Large intestine (tissue), 3 donors: ENCODE results near the gene PAOX. TPM values are rescaled to one million over a fixed set of nuclear protein-coding genes. Genes with fewer than 3 reads are reported as not detected.

Experiments
- DNase-seq, 2 donors: peaks; one replicate each; pipeline versions ENCODE4 v3.0.0 to v3.0.0-alpha.2; 2013
- H3K27ac ChIP-seq: one replicate; pipeline ENCODE4 v1.5.1; 2013; ENCODE audit warnings: low read length
- H3K27me3 ChIP-seq: 2 replicates; pipeline ENCODE4 v1.6.1; 2013; ENCODE audit warnings: low read length; ENCODE audit not compliant: control insufficient read depth, insufficient read depth
- H3K36me3 ChIP-seq: 2 replicates; pipeline ENCODE4 v1.6.1; 2013; ENCODE audit warnings: low read length; ENCODE audit not compliant: control insufficient read depth, insufficient read depth
- H3K4me1 ChIP-seq: one replicate; pipeline ENCODE4 v1.6.1; 2013; ENCODE audit warnings: low read length; ENCODE audit not compliant: control insufficient read depth, insufficient read depth
- H3K4me3 ChIP-seq: one replicate; pipeline ENCODE4 v1.5.1; 2013; ENCODE audit warnings: low read length
- H3K9me3 ChIP-seq: one replicate; pipeline ENCODE4 v1.6.1; 2013; ENCODE audit warnings: mild to moderate bottlenecking, low read depth, low read length, moderate library complexity; ENCODE audit not compliant: control insufficient read depth
- whole genome bisulfite sequencing: methylation state at CpG from one replicate; pipeline ENCODE4 v1.1.5; 2013; ENCODE audit warnings: low lambda C conversion rate; ENCODE audit not compliant: insufficient coverage; 5-methylcytosine and 5-hydroxymethylcytosine counted together
- polyA plus RNA-seq: library from polyadenylated mRNA; unstranded; fragments of 120-200 nt; gene quantifications from one replicate; pipeline ENCODE4 v1.2.1, GENCODE V29; 2013

Gene PAOX
- polyA plus RNA-seq, 1 donor: 9.8 TPM

- Histone ChIP-seq H3K27ac (no peak overlapping the region), H3K9me3 (no peaks in the 10 kb centered on the region), H3K36me3 (peaks cover 57% of the 10 kb centered on the region), H3K4me1 (peaks cover 7% of the 10 kb centered on the region), H3K27me3 (no peaks in the 10 kb centered on the region), H3K4me3 (no peak overlapping the region)
- DNase-seq: no peak
- WGBS: no CpG with 5 or more reads among the region's 7 CpGs
Measured at GRCh38 chr10:133397938-133398337, 18.9 kb downstream of the PAOX start.

GRCh38 chr10:133399123-133399601, 20.1 kb downstream of the PAOX start:
- Histone ChIP-seq H3K27me3 (no peaks in the 10 kb centered on the region), H3K36me3 (peaks cover 64% of the 10 kb centered on the region), H3K4me1 (peaks cover 7% of the 10 kb centered on the region), H3K9me3 (no peaks in the 10 kb centered on the region), H3K27ac (no peak overlapping the region), H3K4me3 (no peak overlapping the region)
- no CpG with 5 or more reads among the region's 19 CpGs for WGBS
- no peak for DNase-seq

GRCh38 chr10:133400624-133401424, 21.8 kb downstream of the PAOX start:
- Histone ChIP-seq H3K27me3 (no peaks in the 10 kb centered on the region), H3K9me3 (no peaks in the 10 kb centered on the region), H3K4me3 (no peak overlapping the region), H3K4me1 (no peaks in the 10 kb centered on the region), H3K36me3 (peaks cover 76% of the 10 kb centered on the region), H3K27ac (no peak overlapping the region)
- DNase-seq: no peak
- 100% methylated on average over 1 of the region's 10 CpGs for WGBS

- H3K36me3 ChIP-seq: peaks cover 72% of the 10 kb centered on the region
- H3K4me3 ChIP-seq: no peak overlapping the region
- H3K27me3 ChIP-seq: no peaks in the 10 kb centered on the region
- H3K4me1 ChIP-seq: no peaks in the 10 kb centered on the region
- no peak for DNase-seq
- WGBS: no CpG with 5 or more reads among the region's 12 CpGs
- H3K9me3 ChIP-seq: no peaks in the 10 kb centered on the region
- H3K27ac ChIP-seq: no peak overlapping the region
Measured at GRCh38 chr10:133401500-133401899, 22.4 kb downstream of the PAOX start.

- peaks cover 73% of the 10 kb centered on the region for H3K36me3 ChIP-seq
- no peak for DNase-seq
Measured at GRCh38 chr10:133401981-133402725, 23.1 kb downstream of the PAOX start.

GRCh38 chr10:133403359-133403758, 24.3 kb downstream of the PAOX start:
- no peak for DNase-seq
- Histone ChIP-seq H3K4me1 (no peaks in the 10 kb centered on the region), H3K36me3 (peaks cover 75% of the 10 kb centered on the region), H3K4me3 (no peak overlapping the region), H3K27ac (no peak overlapping the region), H3K27me3 (no peaks in the 10 kb centered on the region), H3K9me3 (no peaks in the 10 kb centered on the region)
- WGBS: 93% methylated on average over 3 of the region's 16 CpGs

More at GRCh38 chr10:133401981-133402725, 23.1 kb downstream of the PAOX start:
- no CpG with 5 or more reads among the region's 21 CpGs for WGBS
- Histone ChIP-seq H3K4me1 (no peaks in the 10 kb centered on the region), H3K27me3 (no peaks in the 10 kb centered on the region), H3K4me3 (no peak overlapping the region), H3K9me3 (no peaks in the 10 kb centered on the region), H3K27ac (no peak overlapping the region)

GRCh38 chr10:133403784-133404183, 24.7 kb downstream of the PAOX start:
- Histone ChIP-seq H3K36me3 (peaks cover 74% of the 10 kb centered on the region), H3K27ac (no peak overlapping the region), H3K4me3 (no peak overlapping the region), H3K4me1 (no peaks in the 10 kb centered on the region), H3K9me3 (no peaks in the 10 kb centered on the region), H3K27me3 (no peaks in the 10 kb centered on the region)
- no peak for DNase-seq
- 60% methylated on average over 1 of the region's 5 CpGs for WGBS

GRCh38 chr10:133405272-133405671, 26.2 kb downstream of the PAOX start:
- 75% methylated on average over 2 of the region's 2 CpGs for WGBS
- DNase-seq: no peak
- peaks cover 4% of the 10 kb centered on the region for H3K9me3 ChIP-seq
- peaks cover 72% of the 10 kb centered on the region for H3K36me3 ChIP-seq
- no peak overlapping the region for H3K4me3 ChIP-seq
- H3K4me1 ChIP-seq: no peaks in the 10 kb centered on the region
- H3K27me3 ChIP-seq: no peaks in the 10 kb centered on the region
- no peak overlapping the region for H3K27ac ChIP-seq

GRCh38 chr10:133405844-133406527, 26.9 kb downstream of the PAOX start:
- Histone ChIP-seq H3K4me3 (no peak overlapping the region), H3K9me3 (peaks cover 7% of the 10 kb centered on the region), H3K27ac (no peak overlapping the region), H3K27me3 (no peaks in the 10 kb centered on the region), H3K36me3 (peaks cover 71% of the 10 kb centered on the region), H3K4me1 (no peaks in the 10 kb centered on the region)
- DNase-seq: no peak
- WGBS: no CpG with 5 or more reads among the region's 8 CpGs
